ENCODE results near the gene PDZK1.
"Not testable (repeated sequence)": the region's sequence is repeated elsewhere in the genome, so short reads cannot be mapped to it uniquely, and the experiment has no call there.

PDZK1 gene

DNA sequence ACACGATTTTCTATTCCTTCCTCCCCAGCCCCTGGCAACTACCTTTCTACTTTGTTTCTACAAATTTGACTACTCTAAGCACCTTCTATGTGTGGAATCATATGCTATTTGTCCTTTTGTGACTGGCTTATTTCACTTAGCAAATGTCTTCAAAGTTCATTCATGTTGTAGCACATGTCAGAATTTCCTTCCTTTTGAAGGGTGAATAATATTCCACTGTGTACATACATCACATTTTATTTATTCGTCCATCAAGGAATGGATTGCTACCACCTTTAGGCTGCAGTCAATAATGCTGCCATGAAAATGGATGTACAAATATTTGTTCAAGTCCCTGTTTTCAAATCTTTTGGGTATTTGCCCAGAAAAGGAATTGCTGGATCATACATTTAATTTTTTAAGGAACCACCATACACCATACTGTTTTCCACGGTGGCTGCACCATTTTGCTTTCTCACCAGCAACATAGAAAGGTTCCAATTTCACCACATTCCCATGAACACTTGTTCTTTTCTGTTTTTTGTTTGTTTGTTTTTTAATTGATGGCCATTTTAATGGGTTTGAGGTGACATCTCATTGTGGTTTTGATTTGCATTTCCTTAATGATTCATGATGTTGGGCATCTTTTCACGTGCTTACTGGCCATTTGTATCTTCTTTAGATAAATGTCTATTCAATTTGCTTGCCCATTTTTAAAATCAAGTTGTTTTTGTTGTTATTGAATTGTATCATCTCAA, 3.3 kb upstream of the PDZK1 start:
- DNase-seq = no peak

GRCh38 chr1:145708063-145708462, 895 bp upstream of the PDZK1 start:
- DNase-seq = no peak

DNA sequence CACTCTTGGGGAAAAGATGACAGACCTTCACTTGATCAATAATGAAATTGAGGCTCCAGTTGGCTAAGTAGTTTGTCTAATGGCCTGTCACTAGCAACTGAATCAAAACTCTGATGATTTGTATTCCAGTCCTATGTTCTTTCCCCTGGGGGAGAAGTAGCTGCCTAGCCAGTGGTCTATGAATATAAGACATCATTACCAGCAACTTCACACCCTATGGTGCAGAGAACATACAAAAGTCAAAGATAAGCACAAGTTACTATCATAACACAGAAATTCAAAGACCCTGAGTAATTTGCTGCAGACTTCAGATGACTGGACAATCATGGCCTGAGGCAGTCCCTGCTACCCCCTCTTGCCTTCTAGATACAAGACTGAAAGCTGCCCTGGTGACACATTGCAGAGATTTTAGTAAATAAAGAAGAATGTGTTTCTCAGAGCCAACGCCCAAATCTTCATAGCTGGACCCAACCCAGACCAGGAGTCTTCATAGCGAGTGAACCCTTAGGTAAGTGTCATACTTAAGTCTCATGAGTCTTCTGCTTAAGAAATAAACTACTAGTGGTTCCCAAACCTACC, 993 bp downstream of the PDZK1 start:
- DNase-seq = no peak

DNA sequence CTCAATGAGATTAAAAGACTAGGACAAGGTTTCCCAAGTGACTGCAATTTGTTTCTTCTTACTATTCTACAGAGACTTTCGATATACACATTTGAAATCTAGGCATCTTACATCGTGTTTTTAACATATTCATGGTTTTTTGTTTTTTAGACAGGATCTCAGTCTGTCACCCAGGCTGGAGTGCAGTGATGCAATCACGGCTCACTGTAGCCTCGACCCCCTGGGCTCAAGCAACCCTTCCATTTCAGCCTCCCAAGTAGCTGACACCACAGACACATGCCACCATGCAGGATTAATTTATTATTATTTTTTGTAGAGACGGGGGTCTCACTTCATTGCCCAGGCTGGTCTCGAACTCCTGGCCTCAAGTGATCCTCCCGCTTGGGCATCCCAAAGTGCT, 1.5 kb downstream of the PDZK1 start:
- DNase-seq = no peak

DNA sequence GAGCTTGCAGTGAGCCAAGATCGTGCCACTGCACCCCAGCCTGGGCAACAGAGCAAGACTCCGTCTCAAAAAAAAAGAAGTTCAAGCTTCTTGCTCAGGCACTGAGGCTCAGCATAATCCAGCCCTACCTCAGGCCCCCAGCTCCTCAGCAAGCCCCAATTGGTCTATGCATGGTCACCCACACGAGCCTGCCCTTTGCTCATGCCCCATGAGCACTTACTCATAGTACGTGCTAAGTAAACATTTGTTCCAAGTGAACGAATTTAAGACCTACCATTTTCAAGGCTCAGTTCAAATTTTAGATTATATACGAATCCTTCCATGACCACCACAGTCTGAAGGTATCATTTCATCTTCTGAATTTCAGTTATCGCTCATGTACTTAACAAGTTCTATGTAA, 4.3 kb downstream of the PDZK1 start:
- no peak for DNase-seq

GRCh38 chr1:145702052-145702451, 5.1 kb downstream of the PDZK1 start:
- no peak for DNase-seq

DNA sequence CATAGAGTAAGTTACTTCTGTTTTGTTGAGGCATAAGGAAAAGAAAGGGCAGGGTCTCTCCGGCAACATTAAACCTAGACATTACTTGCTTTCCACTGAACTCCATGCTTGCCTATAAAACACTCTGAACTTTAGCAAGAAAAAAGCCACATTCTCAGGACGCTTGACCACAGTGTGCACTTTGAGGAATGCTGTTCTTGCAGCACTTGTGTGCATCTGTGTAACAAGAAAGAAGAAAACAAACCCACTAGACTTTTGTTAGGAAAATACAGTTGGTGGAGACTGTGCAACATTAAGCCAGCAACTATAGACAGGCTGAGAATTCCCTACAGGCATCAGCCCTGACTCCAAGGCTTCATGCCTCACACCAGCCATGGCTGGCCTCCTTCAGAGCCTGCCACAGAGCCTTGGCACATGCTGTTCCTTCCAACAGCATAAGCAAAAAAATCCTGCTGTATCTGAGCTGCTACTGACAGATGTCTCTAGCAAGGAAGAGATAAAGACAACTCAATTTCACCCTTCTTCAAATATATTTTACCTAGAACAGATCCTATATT, 5.8 kb downstream of the PDZK1 start:
- no peak for DNase-seq

DNA sequence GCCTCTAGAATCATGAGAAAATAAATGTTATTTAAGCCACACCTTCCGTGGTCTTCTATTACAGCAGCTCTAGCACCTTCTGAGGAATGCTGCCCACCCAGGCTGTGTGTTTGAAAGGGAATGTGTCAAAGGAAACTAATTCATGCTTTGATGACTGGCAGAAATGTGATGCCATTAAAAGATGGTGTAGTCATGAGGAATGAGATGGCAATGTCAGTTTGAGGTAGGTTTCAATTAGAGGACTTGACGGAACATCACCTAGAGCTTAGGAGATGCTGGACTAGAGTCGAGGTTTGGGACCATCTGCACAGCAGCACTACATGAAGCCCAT, 10.6 kb downstream of the PDZK1 start:
- DNase-seq = no peak

DNA sequence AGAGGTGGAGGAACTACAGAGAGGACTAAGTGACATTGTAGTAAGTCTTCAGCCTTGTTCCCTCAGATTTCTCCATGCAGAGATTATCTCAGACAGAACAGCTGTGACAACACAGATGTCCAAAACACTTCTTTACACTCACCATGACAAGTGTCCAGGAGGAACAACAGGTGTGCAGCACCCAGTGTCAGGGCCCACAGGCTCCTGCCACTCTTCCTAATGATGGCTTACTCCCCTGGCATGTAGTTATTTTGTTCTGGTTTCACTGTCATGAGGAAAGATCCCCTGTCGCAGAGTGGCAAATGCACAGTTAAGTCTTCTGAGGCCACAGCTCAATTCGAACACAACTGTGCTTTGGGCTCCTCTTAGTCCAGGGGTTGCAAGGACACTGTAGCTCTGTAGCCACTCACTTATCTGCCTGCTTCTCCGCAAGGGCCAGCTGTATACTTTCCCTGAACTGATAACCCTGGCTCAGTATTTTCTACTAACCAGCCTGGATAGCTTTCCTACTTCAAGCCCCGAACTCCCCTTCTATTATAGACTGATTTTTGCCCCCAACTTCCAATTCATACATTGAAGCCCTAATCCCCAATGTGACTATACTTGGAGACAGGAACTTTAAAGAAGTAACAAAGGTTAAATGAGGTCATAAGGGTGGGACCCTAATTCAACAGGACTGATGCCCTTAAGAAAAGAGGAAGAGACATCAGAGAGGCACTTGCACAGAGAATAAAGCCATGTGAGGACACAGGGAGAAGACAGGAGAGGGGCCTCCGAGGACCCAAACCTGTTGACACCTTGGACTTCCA, 11.1 kb downstream of the PDZK1 start:
- no peak for DNase-seq

DNA sequence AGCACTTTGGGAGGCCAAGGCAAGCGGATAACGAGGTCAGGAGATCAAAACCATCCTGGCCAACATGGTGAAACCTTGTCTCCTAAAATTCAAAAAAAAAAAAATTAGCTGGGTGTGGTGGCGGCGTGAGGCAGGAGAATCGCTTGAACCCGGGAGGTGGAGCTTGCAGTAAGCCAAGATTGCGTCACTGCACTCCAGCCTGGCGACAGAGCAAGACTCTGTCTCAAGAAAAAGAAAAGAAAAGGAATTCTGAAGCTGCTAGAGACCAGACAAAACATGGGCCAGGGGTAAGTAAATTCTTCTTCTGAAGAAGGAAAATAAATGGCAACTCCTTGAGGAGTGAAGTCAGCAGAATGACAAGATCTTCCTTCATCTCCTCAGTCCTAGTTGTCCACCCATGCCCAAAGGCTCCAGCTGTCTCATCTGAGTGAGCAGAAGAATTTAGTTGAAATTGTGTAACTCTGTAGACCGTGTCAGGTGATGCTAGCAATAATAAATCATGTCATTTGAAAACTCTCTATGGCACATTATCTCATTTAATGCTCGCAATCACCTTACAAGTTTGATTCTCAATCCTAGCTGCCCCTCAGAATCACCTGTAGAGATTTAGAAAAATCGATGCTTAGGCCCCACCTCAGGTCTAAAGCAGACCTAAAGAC, 14.3 kb downstream of the PDZK1 start:
- DNase-seq = no peak

- DNase-seq = peak; percentile 77
Measured at GRCh38 chr1:145690587-145691558, 16.3 kb downstream of the PDZK1 start.

GRCh38 chr1:145689922-145690321, 17.2 kb downstream of the PDZK1 start:
- no peak for DNase-seq

GRCh38 chr1:145688924-145689323, 18.2 kb downstream of the PDZK1 start:
- no peak for DNase-seq

DNA sequence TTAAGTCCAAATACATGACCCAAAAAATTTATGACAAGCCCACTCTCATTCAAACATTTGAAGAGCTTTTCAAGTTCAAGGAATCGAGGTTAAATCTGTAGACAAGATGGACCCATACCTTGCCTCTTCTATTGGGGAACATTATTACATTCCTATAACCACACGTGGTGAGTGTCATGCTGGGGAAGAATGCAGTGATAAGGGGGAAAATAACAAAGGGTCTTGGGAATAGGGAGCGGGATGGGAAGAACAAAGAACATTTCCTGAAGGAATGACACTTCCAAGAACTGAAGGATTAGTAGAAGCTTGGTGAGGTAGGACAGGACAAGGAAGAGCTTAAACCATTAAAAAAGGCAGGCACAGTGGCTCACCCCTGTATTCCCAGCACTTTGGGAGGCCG, 18.8 kb downstream of the PDZK1 start:
- no peak for DNase-seq

DNA sequence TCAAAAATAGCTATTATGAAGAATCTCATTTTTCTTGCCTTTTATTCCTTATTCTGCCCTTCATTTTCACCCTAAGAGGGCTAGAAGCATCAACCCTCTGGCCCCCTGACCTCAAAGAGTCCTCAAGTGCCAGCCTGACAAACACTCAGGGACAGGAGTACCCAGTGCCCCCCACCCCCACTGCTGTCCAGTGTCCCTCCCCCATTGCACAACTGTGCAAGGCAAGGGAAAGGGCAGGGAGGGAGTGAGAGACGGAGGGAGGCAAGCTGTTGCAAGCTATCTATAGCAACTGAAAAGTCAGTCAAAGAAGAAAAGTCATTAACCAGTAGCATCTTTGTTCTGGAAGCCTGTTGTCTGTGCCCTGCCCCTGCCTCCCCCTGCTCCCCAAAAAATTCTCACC, 21.1 kb downstream of the PDZK1 start:
- DNase-seq = not testable (repeated sequence)

GRCh38 chr1:145684858-145685257, 22.3 kb downstream of the PDZK1 start:
- DNase-seq = not testable (repeated sequence)

DNA sequence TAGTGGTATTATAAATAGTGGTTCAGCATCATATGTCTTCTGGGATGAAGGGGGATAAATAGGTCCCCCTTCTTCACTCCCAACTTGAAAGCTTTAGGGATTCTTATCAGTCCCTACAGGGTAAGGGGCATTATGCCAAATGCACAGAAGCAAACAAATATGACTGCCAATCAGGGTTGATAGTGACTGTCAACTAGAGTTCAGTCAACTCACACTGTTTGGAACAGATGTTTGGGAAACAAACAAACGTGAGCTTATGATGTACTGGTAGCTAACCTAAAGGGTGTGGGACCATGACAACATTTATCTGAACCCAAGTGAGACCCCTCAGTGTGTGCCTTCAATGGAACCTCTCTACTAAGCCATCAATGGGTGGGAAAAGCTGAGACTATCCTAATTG, 34.0 kb downstream of the PDZK1 start:
- DNase-seq = not testable (repeated sequence)

GRCh38 chr1:145670995-145671745, 36.0 kb downstream of the PDZK1 start:
- not testable (repeated sequence) for DNase-seq

DNA sequence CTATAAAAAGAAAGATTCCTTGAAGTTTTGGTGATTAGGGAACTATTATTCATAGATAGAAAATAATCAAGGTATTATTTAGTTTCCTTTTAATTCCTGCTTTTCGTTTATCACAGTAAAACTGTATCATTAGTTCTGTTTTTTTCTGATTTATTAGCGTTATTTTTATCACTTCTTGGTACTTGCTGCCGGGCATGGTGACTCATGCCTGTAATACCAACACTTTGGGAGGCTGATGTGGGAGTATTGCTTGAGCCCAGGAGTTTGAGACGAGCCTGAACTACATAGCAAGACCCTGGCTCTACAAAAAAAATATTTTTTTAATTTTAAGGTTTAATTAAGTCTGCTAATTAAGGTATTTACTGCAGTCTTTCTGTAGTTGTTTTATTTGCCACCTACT, 42.2 kb downstream of the PDZK1 start:
- DNase-seq = not testable (repeated sequence)

GRCh38 chr1:145662502-145662901, 44.7 kb downstream of the PDZK1 start:
- DNase-seq = peak; percentile 8

DNA sequence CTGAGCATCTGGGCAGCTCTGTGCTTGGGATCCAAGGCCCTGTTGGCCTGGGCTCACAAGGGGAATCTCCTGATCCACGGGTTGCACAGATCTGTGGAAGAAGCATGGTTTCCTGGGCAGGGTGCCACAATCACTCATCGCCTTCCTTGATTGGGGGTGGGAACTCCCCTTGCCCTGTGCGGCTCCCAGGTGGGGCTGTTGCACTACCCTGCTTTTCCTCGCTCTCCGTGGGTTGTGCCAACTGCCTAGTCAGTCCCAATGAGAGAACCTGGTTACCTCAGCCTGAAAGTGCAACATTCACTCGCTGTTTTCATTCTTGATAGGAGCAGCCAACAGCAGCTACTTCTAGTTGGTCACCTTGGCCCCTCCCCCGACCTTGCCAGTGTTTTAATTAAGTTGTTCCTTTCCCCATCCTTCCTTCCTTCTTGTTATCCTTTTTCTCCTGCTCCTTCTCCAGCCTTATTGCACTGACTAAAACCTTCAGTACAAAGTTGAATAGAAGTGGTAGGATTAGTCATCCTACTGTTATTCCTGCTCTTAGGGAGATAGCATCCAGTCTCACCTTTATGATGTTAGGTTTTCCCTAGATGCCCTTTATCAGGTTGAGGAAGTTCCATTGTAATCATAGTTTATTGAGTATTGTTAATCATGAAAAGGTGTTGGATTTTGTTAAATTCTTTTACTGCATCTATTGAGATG, 50.8 kb downstream of the PDZK1 start:
- not testable (repeated sequence) for DNase-seq
